Glomerular visceral epithelial cell (primary cell): ENCODE measurements around the gene ADAMTS17.

Experiments
- DNase-seq: peaks from one replicate; pipeline ENCODE4 v3.0.0-alpha.2; 2016; ENCODE audit errors: extremely low spot score

Gene ADAMTS17

DNA sequence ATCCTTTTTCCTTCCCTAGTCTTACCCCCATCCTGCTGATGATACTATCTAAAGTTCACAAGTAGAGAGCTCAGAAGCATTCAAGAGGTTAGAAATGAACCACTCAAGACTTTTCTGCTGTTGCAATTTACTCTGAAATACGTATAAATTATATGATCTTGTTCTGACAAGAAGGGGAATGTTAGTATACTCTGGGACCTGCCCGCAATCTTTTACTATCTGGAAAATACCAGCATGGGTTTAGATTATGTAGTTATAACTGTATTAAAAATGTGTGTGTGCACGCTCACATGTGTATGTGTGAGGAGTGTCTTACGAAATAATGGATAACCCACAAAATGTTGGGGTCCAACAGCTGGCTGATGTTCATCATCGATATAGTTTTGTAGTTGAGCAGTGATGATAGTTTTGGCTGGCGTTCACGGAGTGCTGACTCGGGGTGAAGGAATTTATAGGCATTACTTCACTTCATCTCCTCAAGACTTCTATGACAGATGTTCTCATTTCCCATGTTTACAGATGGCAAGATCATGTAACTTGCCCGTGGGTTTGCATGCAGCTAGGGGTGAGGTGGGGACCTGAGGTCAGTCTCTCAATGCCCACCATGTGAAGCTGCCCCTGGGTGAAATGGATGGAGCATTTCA lies 311.1 kb downstream of the ADAMTS17 start:
- no peak for DNase-seq

DNA sequence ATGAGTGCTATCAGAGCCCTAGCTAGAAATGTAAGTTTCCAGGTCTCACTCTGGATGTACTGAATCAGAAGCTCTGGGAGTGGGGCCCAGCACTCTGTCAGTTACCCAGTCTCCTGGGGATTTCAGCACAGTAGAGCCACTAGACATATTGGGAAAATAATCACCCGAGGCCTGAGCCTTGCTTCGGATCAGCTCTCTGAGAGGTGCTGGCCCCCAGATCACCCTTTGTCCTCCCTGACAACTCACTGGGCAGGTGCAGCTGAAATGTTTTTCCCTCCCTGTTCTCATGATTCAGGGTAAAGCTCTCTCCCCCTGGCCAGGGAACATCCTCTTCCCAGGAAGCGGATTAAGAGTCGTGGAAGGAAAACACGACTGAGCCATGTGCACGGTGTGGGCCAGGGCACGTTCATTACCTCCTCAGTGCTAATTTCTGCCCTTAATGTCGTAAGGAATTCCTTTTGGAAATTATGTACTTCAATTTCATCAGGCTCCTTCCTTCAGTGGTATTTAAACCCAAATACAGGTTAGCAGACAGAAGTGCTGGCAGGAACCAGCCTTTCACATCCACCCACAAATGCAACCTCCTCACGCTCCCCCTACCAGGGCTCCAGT lies 311.8 kb downstream of the ADAMTS17 start:
- DNase-seq: no peak

DNA sequence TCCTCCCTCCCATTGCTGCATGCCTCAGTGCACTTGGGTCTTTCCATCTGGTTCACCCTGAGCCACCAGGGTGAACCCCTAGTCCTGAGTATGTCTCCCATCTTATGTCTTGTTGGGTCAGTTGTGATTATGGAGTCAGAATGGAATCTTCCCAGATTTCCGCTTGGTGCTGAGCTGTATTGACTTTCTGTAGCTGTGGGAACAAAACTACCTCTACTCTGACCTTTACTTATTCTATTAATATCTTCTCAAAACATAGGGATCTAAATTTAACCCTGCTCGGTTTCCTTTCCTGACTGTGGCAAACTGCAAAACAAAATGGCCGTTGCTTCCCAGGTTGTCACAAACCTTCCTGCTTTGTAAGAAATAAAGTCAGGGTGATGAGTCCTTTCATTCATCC lies 312.7 kb downstream of the ADAMTS17 start:
- no peak for DNase-seq

DNA sequence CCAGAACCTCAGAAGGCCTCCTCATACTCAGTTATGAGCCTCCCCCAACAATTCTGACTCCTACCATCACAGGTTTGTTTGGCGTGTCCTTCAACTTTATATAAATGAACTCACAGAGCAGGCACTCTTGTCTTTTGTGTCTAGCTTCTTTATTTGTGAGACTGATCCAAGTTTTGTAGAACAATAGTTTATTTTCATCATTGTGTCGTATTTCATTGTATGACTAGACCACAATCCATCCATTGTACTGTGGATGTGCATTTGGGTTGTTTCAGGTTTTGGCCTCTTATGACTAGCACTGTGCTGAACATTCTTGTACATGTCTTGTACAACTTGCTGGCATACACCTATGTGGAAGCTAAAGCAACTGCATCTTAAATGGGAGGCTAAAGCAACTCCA lies 315.7 kb downstream of the ADAMTS17 start:
- no peak for DNase-seq

DNA sequence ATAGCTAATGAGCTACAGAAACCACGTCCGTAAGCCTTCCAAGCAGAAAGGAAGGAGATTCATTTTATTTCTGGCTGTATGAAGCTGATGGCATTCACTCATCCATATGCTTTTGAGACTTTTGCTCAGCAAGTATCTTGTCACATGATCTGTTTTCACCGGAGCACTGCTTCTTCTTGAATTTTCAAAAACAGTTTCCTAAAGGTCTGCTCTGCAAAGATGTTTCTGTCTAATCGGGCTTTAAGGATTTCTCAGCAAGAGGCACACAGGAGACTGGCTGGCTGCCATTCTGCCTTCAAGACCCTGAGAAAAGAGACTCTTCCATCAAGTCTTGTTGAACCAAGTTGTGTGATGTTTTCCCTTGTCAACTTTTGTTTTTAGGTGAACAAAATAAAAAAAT lies 319.0 kb downstream of the ADAMTS17 start:
- no peak for DNase-seq

DNA sequence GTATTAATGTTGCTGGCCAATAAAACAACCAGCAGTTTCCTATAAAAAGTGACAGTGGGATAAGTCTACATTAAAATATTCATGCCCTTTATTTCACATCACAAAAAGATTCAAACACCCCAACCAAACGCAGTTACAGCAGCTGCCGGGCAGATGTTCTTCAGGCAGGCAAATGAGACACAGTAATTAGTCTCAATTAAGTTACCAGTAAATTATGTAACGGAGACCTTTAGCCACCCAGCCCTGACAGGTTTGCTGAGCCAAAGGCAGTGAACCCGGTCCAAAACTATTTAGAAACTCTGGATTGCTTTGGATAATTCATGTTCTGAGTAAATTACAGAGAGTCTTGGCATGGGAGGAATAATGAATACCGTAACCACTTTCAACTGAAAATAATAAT lies 319.4 kb downstream of the ADAMTS17 start:
- DNase-seq: no peak

DNA sequence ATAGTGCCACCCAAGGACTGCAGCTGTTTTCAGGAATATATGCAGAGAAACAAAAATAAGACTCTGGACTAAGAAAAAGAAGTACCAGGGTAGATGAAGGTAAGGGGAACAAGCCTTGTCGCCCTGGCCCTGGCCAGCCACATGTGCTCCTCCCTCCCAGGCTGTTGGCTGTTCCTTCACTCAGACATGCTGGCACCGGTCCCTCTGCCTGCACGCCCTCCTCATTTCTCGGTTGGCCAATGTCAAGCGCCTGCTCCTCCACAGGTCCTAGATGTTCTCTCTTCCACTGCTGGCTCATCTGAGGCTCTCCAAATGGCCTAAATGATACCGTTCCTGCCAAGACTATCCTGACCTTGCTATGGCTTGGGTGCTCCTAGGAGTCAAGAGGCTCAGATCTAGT lies 320.1 kb downstream of the ADAMTS17 start:
- no peak for DNase-seq

DNA sequence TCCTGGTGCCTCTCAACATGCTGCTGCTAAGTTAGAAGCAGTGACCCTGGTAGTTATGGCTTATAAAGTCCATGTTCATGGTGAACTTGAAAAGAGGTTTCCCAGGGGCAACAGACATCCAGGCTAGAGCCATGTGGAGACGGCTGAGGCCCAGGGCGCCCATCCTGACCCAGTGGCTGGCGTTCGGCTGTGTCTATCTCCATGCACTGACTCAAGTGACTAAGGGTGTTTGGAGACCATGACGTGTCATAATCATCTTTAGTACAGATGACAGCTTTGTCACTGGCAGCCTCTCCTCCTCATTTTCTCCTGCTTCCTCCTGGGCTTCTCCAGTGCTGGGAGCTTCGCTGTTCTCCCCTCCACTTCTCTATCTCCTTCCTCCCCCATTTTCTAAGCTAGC lies 321.2 kb downstream of the ADAMTS17 start:
- DNase-seq: no peak

DNA sequence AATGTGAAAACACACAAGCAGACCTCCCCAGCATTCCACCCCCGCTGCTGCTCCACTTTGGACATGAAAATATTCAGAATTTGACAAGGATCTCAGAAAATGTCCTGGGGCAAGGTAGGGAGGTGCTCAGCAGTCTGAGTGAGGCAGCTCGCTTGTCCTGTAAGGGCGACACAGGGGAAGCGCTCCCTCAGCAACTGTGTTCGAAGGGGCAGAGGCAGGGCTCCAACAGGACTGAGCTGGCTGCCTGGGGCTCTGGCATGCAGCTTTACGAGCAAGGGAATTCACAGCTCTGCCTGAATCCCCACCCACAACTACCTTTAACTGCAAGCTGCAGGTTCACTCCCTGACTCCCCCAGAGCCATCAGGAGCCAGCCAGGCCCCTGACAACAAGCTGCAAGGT lies 321.6 kb downstream of the ADAMTS17 start:
- no peak for DNase-seq

DNA sequence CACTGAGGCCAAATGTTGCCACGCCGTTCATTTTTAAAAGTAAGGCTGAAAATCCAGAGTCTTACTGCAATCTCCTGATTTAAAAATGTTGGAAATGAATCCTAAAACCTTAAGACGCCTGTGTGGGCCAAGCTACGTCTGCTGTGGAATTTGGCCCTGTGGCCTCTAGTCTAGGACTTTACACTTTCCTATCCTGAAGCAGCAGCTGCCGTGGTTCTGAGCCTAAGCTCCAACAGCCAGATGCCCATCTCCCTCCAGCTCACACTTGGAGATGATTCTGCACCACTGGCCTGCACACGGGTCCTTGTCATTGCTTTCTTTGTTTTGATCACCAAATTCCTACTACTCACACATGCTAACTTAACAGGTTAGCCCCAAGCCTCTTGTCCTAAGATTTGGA lies 322.2 kb downstream of the ADAMTS17 start:
- no peak for DNase-seq

DNA sequence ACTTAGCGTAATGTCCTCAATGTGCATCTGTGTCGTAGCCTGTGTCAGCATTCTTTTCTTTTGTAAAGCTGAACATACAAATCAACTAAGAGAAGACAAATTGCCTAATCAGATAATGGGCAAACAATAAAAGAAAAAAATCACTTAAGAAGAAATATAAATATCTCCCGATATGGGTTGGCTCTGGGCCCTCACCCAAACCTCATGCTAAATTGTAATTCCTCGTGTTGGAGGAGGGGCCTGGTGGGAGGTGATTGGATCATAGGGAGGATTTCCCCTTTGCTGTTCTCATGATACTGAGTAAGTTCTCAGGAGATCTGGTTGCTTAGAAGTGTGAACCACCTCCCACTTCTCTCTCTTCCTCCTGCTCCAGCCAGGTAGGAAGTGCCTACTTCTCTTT lies 323.6 kb downstream of the ADAMTS17 start:
- no peak for DNase-seq

DNA sequence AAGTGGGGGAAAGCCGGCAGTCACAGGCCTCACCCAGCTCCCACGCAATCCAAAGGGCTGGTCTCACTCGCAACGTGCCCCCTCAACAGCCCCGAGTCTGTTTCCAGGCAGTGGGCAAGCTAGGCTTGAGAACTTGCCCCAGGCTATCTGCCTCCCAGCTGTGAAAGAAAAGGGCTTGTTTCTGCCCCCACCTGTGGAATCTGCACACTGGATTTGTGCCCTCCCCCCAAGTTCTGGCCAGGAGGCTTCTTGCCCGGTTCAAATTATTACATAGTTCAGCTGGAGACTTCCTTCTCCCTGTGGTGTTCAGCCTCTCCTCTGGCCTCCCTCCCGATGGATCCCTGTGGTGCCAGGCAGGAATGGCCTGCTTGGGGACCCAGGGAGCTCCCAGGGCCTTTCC lies 324.6 kb downstream of the ADAMTS17 start:
- DNase-seq: no peak

DNA sequence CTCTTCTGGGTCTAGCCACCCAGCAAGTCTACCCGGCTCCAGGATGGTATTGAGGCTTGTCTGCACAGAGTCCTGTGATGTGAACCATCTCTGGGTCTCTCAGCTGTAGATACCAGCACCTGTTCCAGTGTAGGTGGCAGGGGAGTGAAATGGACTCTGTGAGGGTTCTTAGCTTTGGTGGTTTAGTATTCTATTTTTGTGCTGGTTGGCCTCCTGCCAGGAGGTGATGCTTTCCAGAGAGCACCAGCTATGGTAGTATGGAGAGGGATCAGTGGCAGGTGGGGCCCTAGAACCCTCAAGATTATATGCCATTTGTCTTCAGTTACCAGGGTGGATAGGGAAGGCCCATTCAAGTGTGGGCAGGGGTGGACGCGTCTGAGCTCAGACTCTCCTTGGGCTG lies 325.1 kb downstream of the ADAMTS17 start:
- DNase-seq: no peak

DNA sequence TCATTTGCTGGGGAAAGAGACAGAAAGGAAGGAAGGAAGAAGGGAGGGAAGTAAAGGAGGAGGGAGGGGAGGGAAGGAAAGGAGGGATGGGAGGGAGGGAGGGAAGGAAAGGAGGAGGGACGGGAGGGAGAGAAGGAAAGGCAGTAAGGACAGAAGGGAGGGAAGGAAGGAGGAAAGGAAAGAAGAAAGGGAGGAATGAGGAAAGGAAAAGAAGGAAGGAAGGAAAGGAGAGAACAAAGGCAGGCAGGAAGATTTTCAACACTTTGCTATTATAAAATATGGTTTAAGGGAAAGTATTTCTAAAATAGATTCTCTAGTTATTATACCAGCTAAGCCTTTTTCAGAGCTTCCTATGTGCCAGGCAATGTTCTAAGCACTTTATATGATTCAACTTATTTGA lies 330.5 kb downstream of the ADAMTS17 start:
- no peak for DNase-seq

DNA sequence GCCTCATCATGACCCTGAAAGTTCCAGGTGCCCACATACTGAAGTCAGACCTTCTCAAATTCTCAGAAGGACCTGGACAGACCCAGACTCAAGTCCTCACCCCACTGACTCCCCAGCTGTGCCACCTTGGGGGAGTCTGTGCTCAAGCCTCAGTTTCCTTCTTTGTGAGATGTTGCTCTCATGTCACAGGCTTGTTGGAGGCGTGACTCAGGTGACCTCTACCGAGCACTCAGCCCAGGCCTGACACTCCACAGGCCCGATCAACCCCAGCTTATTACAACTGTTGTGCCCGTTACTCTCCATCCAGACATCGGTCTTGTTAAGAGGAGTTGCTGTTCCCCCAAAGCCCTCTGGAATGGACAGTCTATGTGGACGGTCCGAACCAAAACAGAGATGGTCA lies 332.4 kb downstream of the ADAMTS17 start:
- DNase-seq: no peak

DNA sequence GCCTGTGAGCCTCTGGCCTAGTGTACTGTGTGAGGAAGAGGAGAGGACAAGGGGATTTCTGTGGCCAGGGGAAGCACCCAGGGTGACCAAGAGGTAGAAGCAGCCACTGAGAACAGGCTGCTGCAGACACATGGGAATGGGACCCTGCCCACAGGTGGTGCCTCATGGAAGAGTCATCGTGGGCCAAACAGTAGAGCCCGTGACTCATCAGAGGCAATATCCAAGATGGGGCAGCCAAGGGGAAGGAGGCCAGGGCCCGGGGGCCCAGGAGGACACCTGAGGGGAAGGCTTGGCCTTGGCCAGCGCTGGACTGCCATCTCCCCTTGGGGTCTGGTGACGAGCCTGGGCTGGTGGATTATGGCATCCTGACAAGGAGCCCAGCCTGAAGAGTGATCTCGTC lies 333.5 kb downstream of the ADAMTS17 start:
- DNase-seq: no peak

DNA sequence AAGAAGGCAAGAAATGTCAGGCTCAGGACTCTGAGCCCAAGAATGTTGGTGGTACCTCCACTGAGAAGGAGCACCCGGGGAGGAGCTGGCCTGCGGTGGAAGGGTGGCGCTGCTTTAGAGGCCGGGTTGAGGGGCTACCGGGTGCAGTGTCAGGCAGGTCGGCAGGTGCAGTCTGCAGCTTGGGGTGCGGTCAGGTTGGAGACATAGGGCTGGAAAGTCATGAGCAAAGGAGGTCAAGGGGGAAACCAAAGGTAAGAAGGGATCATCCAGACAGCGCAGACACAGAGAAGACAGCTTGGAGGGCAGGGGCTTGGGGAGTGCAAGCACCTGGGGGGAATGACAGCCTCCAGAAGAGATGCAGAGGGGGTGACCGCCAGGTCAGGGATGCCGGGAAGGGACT lies 334.2 kb downstream of the ADAMTS17 start:
- no peak for DNase-seq

DNA sequence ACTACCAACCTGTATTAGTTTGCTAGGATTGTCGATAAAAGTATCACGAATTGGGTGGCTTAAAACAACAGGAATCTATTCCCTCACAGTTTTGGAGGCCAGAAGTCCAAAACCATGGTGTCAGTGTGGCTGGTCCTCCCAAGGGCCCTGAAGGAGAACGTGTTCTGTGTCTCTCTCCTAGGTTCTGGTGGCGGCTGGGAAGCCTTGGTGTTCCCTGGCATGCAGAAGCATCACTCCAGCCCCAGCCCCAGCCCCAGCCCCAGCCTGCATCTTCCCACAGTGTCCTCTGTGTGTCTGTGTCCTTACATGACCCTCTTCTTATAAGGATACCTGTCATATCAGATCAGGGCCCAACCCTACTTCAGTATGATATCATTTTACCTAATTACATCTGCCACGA lies 336.1 kb downstream of the ADAMTS17 start:
- DNase-seq: no peak

DNA sequence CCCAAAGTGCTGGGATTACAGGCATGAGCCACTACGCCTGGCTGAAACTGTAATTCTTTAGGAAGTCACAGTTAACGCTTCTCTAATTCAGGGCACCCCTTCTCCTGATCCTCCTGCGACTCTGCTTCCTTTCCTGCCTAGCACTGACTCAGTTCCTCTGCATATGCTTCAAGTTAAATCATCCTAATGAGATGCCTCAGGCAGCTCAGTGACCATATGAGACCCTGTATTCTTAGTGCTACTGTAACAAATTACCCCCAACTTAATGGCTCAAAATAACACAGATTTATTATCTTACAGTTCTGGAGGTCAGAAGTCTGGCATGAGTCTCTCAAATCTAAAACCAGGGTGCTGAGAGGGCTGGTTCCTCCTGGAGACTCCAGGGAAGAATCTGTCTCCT lies 336.8 kb downstream of the ADAMTS17 start:
- DNase-seq: no peak

DNA sequence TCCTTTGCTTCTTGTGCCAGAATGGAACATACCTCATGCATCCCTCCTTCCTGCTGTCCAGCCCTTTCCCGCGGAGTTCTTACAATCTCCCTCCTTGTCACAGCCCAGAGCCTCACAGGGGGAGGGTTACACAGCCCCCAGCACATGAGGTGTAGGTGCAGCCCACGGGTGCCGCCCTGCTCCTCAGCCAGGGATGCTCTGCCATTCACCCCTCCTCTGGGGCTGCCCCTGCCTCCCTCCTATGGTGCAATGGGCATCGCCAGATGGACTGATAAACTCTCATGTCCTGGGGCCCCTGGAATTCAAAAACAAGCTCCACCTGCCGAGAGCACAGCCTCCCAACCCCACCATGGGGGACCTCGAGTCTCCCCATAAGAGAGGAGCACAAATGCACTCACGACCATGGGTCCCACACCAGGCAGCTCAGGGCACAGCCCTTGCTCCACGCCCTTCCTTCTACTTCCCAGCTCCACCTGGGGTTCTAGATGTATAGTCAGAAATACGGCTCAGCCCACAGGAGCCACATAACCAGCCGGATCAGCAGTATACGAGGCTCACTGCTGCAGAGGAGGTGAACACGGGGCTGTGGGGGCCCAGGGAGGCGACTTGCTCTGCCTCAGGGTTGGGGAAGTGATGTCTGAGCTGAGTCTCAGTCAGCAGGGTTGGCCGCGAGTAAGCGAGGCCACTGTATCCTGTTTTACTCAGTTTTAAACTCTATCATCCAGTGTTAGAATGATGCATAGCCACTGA lies 338.8 kb downstream of the ADAMTS17 start:
- DNase-seq: no peak

DNA sequence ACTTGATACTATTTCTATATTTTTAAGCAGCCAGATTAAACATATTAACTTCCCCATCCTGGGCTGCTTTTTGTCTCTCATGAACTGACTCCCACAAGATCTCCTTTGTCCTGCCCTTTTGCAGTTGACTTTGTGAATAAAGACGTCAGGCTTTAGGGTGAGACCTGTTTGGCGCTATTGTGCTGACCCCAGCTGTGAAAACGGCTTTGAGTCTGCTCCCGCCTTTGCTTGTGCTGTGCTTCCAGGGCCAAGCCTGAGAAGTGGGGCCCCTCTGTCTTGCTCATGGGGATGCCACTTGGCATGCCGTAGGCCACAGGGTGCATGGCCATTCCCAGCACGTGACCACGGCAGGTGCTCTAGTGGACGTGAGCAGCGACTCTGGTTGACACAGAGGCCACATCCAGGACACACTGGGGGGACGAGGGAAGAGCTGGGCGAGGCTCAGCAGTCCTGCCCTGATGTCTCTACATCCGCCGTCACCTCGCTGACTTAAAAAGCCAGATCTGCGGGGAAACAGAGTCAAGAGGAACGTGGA lies 339.6 kb downstream of the ADAMTS17 start:
- DNase-seq: no peak

DNA sequence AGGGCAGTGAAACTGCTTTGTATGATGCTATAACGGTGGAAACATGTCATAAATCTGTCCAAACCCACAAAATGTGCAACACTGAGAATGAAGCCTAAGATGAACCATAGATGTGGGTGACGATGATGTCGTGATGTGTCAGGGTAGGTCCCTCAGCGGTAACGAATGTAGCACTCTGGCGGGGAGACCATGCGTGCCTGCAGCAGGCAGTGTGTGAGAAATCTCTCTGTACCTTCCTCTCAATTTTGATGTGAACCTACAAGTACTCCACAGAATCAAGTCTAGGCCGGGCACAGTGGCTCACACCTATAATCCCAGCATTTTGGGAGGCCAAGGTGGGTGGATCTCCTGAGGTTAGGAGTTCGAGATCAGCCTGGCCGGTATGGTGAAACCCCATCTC lies 340.4 kb downstream of the ADAMTS17 start:
- DNase-seq: no peak
